Tibial artery (tissue), 4 donors: ENCODE measurements around the gene WNT9B.

ENCODE experiments used
- DNase-seq, 2 donors: peaks; one replicate each; pipeline ENCODE4 v3.0.0-alpha.2; 2019
- H3K27ac ChIP-seq, 2 donors: fragments of 200-600 bp; sonication (generic) in 1 of 2; 1 replicate in 1 of 2; 2 replicates in 1 of 2; pipeline ENCODE4 v1.5.1; 2018 to 2019; ENCODE audit warnings: mild to moderate bottlenecking in 1 of 2
- H3K27me3 ChIP-seq, 2 donors: fragments of 200-600 bp; sonication (generic) in 1 of 2; one replicate each; pipeline versions ENCODE4 v1.5.1 to v1.6.0; 2016 to 2019
- H3K36me3 ChIP-seq, 3 donors: fragments of 200-600 bp; sonication (generic) in 2 of 3; one replicate each; pipeline ENCODE4 v1.5.1; 2016 to 2019; ENCODE audit warnings: mild to moderate bottlenecking in 2 of 3
- H3K4me1 ChIP-seq, 4 donors: fragments of 200-600 bp; sonication (generic) in 2 of 4; 1 replicate in 3 of 4; 2 replicates in 1 of 4; pipeline ENCODE4 v1.5.1; 2016 to 2019
- H3K4me3 ChIP-seq, 2 donors: fragments of 200-600 bp; sonication (generic) in 1 of 2; 1 replicate in 1 of 2; 2 replicates in 1 of 2; pipeline ENCODE4 v1.5.1; 2018 to 2019; ENCODE audit warnings: mild to moderate bottlenecking in 2 of 2
- H3K9me3 ChIP-seq, 3 donors: fragments of 200-600 bp; sonication (generic) in 1 of 3; one replicate each; pipeline ENCODE4 v1.5.1; 2016 to 2019
- CTCF ChIP-seq, 2 experiments: fragments of 200-600 bp in 1 of 2; fragments of 450-650 bp in 1 of 2; IDR thresholded peaks; one replicate each; pipeline ENCODE4 v1.5.1; 2017 to 2019; ENCODE audit warnings: antibody characterized with exemption in 2 of 2, mild to moderate bottlenecking in 1 of 2, moderate library complexity in 1 of 2
- intact Hi-C: fragments of 100-400 bp; cut with DNase I; formaldehyde crosslinking; loops from one replicate; pipeline ENCODE4 v1.15.0; 2023; ENCODE audit warnings: low total_unique reads

Gene WNT9B

GRCh38 chr17:46865100-46865499 lies 13.7 kb downstream of the WNT9B start:
- Histone ChIP-seq H3K27me3 (peaks cover 0 to 49% of the 10 kb centered on the region in 2 donors), H3K27ac (no peak overlapping the region), H3K9me3 (no peaks in the 10 kb centered on the region), H3K36me3 (no peaks in the 10 kb centered on the region), H3K4me3 (no peak overlapping the region), H3K4me1 (no peaks in the 10 kb centered on the region)
- no peak for TF ChIP-seq CTCF (IDR thresholded peaks at IDR 0.05)
- intact Hi-C loops, result no loop called here
- no peak for DNase-seq

GRCh38 chr17:46866325-46866724 lies 14.9 kb downstream of the WNT9B start:
- intact Hi-C loops, result no loop called here
- H3K27me3 ChIP-seq, result peaks cover 0 to 41% of the 10 kb centered on the region in 2 donors
- H3K27ac ChIP-seq, result no peak overlapping the region
- no peak for DNase-seq
- H3K36me3 ChIP-seq, result no peaks in the 10 kb centered on the region
- H3K9me3 ChIP-seq, result no peaks in the 10 kb centered on the region
- no peaks in the 10 kb centered on the region for H3K4me1 ChIP-seq
- no peak for TF ChIP-seq CTCF (IDR thresholded peaks at IDR 0.05)
- no peak overlapping the region for H3K4me3 ChIP-seq

GRCh38 chr17:46866747-46867146 lies 15.4 kb downstream of the WNT9B start:
- Histone ChIP-seq H3K27ac (no peak overlapping the region), H3K27me3 (peaks cover 0 to 40% of the 10 kb centered on the region in 2 donors), H3K4me1 (no peaks in the 10 kb centered on the region), H3K9me3 (no peaks in the 10 kb centered on the region), H3K36me3 (no peaks in the 10 kb centered on the region), H3K4me3 (no peak overlapping the region)
- no peak for DNase-seq
- intact Hi-C loops, result no loop called here
- no peak for TF ChIP-seq CTCF (IDR thresholded peaks at IDR 0.05)

GRCh38 chr17:46868689-46869187 lies 17.4 kb downstream of the WNT9B start:
- no peaks in the 10 kb centered on the region for H3K36me3 ChIP-seq
- no peak for DNase-seq
- no peak for TF ChIP-seq CTCF (IDR thresholded peaks at IDR 0.05)
- peaks cover 0 to 26% of the 10 kb centered on the region in 2 donors for H3K27me3 ChIP-seq
- intact Hi-C loops, result no loop called here
- H3K4me1 ChIP-seq, result no peaks in the 10 kb centered on the region
- H3K9me3 ChIP-seq, result no peaks in the 10 kb centered on the region
- no peak overlapping the region for H3K4me3 ChIP-seq
- H3K27ac ChIP-seq, result no peak overlapping the region

- intact Hi-C loops, result no loop called here
- Histone ChIP-seq H3K36me3 (no peaks in the 10 kb centered on the region), H3K4me1 (no peaks in the 10 kb centered on the region), H3K27ac (no peak overlapping the region), H3K27me3 (peaks cover 0 to 20% of the 10 kb centered on the region in 2 donors), H3K9me3 (no peaks in the 10 kb centered on the region), H3K4me3 (no peak overlapping the region)
- no peak for TF ChIP-seq CTCF (IDR thresholded peaks at IDR 0.05)
- DNase-seq, result no peak
Observed at GRCh38 chr17:46869296-46869695, 17.9 kb downstream of the WNT9B start.
